UCSD-AML1 (cell line): ENCODE data around the gene PRRC2C.
"Not testable (repeated sequence)": the region's sequence is repeated elsewhere in the genome, so short reads cannot be mapped to it uniquely, and the experiment has no call there.

ENCODE experiments used
- DNase-seq: peaks from one replicate; lab custom pipeline; 2025; ENCODE audit not compliant: unreplicated experiment; lab: John Stamatoyannopoulos, UW

The PRRC2C gene

DNA sequence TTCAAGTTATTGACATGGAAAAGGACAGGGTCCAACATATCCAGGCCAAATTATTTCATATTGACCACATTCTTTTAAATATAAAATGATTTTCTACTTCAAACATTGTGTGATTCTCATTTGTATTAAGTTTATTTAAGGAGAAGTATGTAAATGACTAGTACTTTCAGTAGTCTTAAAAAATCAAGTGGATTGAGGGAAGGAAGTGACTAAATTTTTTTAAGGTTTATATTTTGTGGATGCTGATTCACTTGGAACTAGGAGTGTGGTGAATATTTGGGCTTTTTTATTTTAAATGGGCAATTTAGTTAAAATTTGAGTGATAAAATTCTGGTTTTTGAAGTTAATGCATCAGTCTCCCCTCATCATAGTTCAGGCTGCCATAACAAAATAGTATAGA lies 10.1 kb downstream of the PRRC2C start:
- DNase-seq: no peak

DNA sequence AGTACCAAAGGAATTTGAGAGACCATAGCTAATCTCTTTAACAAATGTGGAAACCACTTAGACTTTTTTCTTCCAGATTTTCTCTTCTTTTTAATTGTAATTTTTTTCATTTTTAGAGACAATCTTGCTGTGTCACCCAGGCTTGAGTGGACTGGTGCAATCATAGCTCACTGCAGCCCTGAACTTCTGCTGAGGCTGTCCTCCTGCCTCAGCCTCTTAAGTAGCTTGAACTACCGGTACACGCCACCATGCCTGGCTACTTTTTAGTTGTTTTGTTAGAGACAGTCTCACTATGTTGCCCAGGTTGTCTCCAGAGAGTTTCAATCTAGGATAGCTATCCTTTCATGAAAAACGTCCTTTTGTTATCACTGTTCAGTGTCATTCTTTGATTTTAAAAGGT lies 15.0 kb downstream of the PRRC2C start:
- DNase-seq: no peak

DNA sequence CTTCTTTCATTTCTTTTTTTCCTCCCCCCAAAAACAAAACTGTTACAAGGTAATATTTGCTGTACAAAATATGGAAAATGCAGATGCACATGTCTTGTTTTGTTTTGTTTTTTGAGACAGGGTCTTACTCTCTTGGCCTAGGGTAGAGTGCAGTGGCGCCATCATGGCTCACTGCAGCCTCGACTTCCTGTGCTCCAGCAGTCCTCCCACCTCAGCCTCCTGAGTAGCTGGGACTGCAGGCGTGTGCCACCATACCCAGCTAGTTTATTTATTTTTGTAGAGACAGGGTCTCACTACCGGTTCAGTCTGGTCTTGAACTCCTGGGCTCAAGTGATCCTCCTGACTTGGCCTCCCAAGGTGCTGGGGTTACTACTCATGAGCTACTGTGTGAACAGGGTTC lies 15.5 kb downstream of the PRRC2C start:
- DNase-seq: no peak

DNA sequence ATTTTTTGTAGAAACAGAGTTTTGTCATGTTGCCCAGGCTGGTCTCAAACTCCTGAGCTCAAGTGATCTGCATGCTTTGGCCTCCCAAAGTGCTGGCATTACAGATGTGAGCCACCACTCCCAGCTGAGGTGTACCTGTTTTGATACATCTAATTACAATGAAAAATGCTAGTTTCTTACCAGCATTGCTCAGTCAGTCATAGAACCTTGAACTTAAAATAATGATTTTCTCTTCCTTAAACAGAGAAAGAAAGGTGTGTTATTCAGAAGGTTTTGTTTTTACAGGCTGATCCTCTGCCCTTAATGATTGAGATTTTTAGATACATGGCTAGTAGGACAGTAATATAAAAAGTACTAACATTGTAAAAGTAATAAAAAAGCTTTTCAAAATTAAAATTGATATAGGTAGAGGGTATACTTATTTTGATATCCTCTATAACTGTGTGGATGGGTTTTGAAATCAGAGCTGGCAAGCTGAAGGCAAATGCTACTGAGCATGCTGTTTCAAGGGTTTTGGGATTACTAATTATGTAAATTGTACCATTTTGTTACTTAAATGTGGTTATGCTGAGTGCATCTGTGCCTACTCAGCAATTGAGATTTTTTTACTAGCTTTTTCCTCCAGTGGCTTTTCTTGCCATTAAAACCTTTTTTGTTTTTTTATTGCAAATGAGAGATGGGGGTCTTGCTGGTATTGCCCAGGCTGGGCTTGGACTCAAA lies 16.1 kb downstream of the PRRC2C start:
- no peak for DNase-seq

DNA sequence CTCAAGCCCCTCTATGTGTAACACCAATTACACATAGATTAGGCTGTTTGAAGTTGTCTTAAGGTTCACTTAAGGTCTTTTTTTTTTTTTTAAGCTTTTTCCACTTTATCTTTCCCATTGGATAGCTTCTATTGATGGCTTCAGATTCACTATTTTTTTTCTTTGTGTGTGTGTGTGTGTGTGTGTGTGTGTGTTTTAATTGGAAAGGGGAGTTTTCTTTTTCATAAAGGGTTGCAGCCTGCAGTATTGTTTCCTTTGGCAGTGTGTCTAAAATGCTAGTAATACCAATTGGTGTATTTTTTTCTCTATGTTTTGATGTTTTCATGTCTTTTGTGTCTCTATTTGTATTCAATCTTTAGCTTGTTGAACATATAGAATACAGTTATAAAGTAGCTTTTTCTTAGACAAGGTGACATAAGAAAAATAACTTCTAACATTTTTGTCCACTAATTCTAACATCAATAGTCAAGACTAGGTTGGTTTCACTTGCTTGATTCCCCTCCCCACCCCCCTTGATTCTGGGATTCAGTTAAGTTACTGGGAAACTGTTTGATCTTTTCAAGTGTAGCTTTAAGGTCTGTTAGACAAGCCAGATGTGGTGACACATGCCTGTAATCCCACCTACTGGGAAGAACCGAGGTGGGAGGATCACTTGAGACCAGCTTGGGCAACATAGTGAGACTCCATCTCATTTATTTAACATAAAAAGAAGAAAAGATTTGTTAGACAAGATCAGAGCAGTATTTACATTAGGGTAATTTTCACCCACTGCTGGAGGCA lies 21.4 kb downstream of the PRRC2C start:
- DNase-seq: no peak

DNA sequence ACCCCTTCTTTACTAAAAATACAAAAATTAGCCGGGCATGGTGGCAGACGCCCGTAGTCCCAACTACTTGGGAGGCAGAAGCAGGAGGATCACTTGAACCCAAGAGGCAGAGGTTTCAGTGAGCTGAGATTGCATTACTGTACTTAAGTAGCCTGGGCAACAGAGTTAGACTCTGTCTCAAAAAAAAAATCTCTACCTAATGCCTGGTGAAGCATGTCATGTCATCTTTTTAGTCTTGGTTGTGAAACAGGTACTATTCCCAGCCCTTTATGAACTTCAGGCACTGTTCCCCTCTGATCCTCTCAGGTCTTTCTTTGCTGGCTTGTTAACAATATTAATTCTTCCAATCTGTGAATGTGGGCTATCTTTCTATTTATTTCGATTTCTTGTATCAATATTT lies 22.1 kb downstream of the PRRC2C start:
- no peak for DNase-seq

DNA sequence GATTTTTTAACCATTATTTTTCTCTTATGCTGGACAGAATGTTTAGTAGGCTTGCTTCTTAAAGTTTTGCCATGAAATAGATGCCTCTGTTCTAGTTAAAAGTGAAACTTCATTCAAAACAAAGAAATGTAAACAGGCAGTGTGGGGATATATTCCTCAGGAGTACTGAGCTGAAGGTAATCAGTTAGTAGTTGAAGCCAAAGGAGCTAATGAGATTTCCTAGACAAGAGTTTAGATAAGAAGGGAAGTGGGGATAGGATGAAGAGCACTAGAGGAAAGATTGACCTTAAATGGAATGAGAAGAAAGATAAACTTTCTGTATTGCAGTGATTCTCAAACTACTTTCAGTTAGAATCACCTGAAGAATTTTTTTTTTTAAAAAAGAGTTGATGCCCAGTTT lies 23.9 kb downstream of the PRRC2C start:
- no peak for DNase-seq

DNA sequence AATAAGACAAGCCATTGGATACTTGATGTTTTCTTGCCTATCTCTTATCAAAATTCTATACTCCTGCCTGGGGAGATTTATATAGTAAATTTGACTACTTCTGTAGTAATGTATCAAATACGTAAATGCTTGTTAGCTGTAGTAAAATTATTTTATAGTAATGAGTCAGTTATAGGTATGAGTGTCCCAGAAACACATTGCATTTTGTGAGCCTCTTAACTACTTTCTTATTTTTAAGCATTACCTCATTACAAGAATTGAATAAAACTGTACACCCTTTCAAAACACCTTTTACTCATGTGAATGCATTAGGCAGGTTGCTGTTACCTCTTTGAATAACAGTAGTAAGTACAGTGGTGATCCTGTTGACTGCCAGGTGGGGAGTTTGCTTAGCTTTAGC lies 28.4 kb downstream of the PRRC2C start:
- DNase-seq: no peak

DNA sequence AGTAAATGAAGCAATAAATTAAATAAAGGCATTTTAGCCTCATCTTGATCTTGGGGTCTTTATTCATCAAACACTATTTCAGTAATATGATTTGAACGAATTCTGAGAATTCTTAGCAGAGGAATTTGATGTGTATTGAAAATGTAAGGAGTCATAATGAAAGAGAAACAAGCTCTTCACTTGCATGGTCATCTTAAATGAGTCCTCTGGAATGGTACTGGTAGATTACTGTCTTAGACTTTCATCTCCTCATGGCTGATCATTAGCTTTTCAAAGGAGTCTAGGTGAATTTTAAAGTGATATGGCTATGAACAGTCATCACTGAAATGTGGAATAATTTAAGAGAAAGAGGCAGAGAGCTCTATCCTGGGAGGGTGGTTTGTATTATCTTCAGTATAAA lies 30.0 kb downstream of the PRRC2C start:
- no peak for DNase-seq

DNA sequence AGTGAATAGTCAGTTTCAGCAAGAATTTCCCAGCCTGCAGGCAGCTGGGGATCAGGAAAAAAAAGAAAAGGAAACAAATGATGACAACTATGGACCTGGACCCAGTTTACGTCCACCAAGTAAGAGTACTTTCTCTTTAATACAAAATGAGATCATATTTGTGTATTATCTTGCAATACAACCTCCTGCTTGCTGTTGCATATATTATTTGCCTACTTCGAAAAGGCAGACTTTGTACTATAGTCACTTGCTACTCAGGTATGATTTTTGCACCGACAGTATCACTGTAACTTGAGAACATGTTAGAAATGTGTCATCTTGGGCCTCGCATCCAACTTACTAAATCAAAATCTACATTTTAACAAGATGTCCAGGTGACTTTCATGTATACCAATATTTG lies 30.4 kb downstream of the PRRC2C start:
- DNase-seq: no peak

DNA sequence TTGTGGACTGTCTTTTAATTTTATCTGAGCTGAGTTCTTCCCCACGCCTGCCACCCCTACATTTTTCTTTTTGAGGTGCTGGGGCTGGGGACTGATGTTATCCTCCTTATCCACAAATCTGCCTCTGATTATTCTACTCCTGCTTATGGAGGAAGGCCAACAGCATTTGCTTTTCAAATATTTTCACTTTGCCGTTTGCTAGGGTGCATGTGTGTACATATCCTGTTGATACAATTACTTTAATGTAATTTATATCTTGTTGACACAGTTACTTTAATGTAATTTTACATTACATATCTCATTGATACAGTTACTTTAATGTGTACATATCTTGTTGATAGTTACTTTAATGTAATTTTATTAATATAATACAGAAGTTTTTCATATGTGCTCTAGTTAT lies 36.2 kb downstream of the PRRC2C start:
- DNase-seq: no peak

DNA sequence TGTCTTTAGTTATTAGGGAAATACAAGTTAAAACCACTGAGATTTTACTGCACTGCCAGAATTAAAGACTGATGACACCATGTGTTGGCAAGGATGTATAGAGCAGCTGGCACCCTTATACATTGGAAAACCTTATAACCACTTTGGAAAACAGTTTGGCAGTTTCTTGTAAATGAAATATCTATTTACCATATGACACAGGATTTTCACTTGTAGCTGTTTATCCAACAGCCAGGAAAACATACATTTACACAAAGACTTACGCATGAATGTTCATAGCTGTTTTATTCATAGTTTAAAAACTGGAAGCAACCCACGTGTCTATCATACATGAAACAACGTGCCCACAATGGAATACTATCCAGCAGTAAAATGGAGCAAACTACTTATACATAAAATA lies 45.3 kb downstream of the PRRC2C start:
- no peak for DNase-seq

DNA sequence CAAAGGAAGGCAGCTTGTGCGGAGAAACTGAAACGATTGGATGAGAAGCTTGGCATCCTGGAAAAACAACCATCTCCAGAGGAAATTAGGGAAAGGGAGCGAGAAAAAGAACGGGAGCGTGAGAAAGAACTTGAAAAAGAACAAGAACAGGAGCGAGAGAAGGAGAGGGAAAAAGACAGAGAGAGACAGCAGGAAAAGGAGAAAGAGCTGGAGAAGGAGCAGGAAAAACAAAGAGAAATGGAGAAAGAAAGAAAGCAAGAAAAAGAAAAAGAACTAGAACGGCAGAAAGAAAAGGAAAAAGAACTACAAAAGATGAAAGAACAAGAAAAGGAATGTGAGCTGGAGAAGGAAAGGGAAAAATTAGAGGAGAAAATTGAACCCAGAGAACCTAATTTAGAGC lies 47.2 kb downstream of the PRRC2C start:
- DNase-seq: no peak

DNA sequence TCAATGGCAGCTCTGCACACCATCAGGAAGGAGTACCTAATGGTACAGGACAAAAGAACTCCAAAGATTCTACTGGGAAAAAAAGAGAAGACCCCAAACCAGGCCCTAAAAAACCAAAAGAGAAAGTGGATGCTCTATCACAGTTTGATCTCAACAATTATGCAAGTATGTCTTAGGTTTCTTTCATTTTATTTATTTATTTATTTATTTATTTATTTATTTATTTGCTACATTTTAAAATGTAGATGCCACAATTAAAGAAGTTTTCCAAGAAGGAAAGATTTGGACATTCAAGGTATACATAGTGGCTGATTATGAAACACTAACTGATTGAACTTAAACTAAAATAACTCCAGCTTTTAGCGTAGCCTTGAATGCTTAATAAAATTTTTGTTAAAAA lies 60.2 kb downstream of the PRRC2C start:
- DNase-seq: no peak

DNA sequence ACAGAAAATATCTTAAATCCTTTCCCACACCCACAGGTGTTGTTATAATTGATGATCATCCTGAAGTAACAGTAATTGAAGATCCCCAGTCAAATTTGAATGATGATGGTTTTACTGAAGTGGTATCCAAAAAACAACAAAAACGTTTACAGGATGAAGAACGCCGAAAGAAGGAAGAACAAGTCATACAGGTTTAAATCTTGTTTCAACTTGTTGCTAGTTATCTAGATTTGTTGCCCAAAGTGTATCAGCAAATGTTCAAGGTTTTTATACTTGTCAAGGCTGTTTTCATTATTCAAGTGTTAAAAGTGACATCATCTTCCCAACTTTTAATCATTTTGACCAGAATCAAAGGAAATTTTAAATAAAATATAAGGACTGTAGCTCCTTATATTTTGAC lies 64.7 kb downstream of the PRRC2C start:
- DNase-seq: no peak

DNA sequence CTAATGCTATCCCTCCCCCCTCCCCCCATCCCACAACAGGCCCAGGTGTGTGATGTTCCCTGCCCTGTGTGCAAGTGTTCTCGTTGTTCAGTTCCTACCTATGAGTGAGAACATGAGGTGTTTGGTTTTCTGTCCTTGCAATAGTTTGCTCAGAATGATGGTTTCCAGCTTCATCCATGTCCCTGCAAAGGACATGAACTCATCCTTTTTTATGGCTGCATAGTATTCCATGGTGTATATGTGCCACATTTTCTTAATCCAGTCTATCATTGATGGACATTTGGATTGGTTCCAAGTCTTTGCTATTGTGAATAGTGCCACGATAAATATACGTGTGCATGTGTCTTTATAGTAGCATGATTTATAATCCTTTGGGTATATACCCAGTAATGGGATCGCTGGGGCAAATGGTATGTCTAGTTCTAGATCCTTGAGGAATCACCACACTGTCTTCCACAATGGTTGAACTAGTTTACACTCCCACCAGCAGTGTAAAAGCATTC lies 65.3 kb downstream of the PRRC2C start:
- DNase-seq: not testable (repeated sequence)

DNA sequence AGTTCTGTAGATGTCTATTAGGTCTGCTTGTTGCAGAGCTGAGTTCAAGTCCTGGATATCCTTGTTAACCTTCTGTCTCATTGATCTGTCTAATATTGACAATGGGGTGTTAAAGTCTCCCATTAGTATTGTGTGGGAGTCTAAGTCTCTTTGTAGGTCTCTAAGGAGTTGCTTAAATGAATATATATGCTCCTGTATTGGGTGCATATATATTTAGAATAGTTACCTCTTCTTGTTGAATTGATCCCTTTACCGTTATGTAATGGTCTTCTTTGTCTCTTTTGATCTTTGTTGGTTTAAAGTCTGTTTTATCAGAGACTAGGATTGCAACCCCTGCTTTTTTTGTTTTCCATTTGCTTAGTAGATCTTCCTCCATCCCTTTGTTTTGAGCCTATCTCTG lies 68.6 kb downstream of the PRRC2C start:
- peak; percentile 16 for DNase-seq

DNA sequence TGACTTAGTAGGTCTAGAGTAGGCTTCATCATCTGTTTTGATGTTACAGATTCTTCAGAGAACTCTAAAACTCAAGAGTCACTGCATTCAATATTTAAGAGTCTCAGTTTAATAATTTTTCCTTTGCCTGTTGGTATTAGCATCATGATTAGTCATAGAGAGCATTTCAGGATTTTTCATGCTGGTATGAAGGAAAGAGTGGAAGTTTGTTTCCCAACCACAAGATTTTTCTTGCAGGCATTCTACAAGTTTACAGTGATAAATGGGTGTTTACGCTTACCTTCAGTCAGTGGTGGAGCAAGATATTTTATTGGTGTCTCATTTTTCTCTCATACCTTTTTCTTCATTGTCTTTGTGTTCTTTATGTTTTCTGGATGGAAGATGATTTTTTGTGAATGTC lies 78.3 kb downstream of the PRRC2C start:
- no peak for DNase-seq

DNA sequence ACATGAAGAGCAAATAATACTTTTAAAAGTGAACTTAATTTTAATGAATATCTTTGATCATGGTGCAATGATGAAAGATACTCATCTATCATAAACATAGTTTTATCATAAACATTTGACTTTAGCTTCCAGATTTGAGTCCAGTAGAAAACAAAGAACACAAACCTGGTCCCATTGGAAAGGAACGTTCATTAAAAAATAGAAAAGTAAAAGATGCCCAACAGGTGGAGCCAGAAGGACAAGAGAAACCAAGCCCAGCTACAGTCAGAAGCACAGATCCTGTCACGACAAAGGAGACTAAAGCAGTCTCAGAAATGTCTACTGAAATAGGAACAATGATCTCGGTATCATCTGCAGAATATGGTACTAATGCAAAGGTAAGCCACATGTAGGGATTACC lies 81.1 kb downstream of the PRRC2C start:
- DNase-seq: no peak

DNA sequence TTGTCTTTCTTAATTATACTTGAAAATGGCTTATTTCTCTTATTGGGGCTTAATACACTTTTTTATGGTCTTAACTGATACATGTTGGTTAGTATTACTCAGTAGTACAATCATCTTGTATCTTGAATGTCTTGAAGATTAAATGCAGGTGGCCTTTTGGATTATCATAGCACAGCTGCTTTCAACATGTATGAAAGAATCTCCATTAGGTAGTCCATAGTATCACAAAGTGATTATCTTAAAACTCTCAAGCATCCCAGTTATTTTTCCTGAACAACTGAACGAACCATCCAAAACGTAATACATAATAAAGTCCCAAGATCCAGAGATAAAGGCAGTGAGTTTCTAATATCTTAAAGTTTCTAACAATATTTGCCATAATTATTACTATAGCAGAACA lies 85.0 kb downstream of the PRRC2C start:
- no peak for DNase-seq

DNA sequence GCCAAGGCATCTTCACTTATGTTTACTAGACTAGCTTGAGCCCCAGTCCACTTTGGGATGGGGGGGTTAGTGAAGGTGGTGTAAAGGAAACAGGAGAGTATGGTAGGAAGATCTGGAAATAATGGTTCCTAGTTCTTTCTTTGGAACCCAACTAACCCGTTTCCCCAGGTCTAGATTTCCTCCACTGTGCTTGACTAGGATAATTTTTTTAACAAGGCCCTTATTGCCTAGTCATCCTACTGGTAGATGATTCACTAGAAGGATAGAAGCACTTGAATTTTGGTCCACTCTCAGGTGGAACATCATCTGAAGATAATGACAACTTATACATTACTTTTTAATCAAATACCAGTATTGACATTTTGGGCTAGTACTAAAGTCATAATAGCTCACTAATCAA lies 90.8 kb downstream of the PRRC2C start:
- no peak for DNase-seq

DNA sequence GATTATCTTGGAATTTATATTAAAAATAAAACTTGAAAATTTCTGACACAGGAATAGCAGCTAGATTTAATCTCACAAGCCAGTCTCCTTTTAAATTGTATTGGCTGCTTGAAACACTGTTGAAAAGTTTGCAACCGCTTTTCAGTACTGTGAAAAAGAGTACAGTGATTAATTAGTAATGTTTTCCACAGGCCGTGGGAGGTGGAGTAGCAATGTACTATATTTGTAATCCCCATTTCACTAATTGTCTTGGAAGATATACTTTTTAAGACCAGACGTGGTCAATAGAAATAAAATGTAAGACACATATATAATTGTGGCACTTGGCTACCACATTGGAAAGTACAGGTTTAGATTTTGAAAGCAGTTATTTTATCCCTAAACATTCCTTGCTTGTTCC lies 95.9 kb downstream of the PRRC2C start:
- DNase-seq: no peak

DNA sequence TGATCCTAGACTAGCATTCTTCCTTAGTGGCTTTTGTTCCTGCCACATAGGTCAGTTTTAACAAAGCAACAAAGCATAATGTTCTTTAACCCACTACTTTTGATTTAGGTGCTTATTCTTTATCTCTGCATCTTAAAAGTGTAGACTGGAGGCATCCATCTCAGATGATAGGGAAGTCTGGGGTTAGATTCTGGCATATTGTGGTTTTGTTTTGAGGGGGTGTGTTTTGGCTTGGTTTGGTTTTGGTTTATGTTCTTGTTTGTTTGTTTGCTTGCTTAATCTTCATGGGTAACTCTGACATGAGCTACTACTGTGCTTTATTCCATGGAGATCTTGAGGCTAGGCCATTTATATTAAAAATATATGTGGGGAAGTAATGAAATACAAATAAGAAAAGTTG lies 96.4 kb downstream of the PRRC2C start:
- no peak for DNase-seq
